GM23248 (cell line): ENCODE measurements around the gene TMTC1. TPM values are rescaled to one million over a fixed set of nuclear protein-coding genes. Genes with fewer than 3 reads are reported as not detected.
A peak's percentile ranks its signal among the peaks of the same experiment; 100 is the strongest.

Source experiments
- DNase-seq: peaks from one replicate; pipeline ENCODE4 v3.0.0-alpha.2; 2015
- H2AFZ ChIP-seq: fragments of 200-600 bp; sonication (generic); 2 replicates; pipeline ENCODE4 v1.6.1; 2016; ENCODE audit warnings: antibody characterized with exemption
- H3F3A ChIP-seq: fragments of 200-600 bp; sonication (generic); 2 replicates; pipeline ENCODE4 v1.6.1; 2016; ENCODE audit warnings: mild to moderate bottlenecking, antibody characterized with exemption, mixed run types; ENCODE audit not compliant: insufficient read depth
- H3K27ac ChIP-seq: fragments of 200-600 bp; sonication (generic); 2 replicates; pipeline ENCODE4 v1.5.1; 2016; ENCODE audit warnings: mild to moderate bottlenecking
- H3K27me3 ChIP-seq: fragments of 200-600 bp; sonication (generic); replicated peaks from 2 replicates; pipeline ENCODE4 v1.6.1; 2016; ENCODE audit warnings: mild to moderate bottlenecking; ENCODE audit not compliant: insufficient read depth
- H3K36me3 ChIP-seq: fragments of 200-600 bp; sonication (generic); 2 replicates; pipeline ENCODE4 v1.6.1; 2016; ENCODE audit warnings: low read depth, mild to moderate bottlenecking
- H3K4me1 ChIP-seq: fragments of 200-600 bp; sonication (generic); 2 replicates; pipeline ENCODE4 v1.6.1; 2016; ENCODE audit warnings: mild to moderate bottlenecking; ENCODE audit not compliant: insufficient read depth
- H3K4me2 ChIP-seq: fragments of 200-600 bp; sonication (generic); one replicate; pipeline ENCODE4 v1.6.1; 2016; ENCODE audit warnings: mild to moderate bottlenecking; ENCODE audit not compliant: unreplicated experiment
- H3K4me3 ChIP-seq: fragments of 200-600 bp; sonication (generic); 2 replicates; pipeline ENCODE4 v1.5.1; 2016; ENCODE audit warnings: mild to moderate bottlenecking
- H3K79me2 ChIP-seq: fragments of 200-600 bp; sonication (generic); 2 replicates; pipeline ENCODE4 v1.6.1; 2016; ENCODE audit warnings: mild to moderate bottlenecking; ENCODE audit not compliant: insufficient read depth
- H3K9ac ChIP-seq: fragments of 200-600 bp; sonication (generic); 2 replicates; pipeline ENCODE4 v1.6.1; 2016; ENCODE audit warnings: mild to moderate bottlenecking
- H3K9me2 ChIP-seq: fragments of 200-600 bp; sonication (generic); 2 replicates; pipeline ENCODE4 v1.6.1; 2016; ENCODE audit warnings: mixed run types, mild to moderate bottlenecking, moderate library complexity; ENCODE audit not compliant: insufficient read depth
- H3K9me3 ChIP-seq: fragments of 200-600 bp; sonication (generic); one replicate; pipeline ENCODE4 v1.6.1; 2017; ENCODE audit warnings: low read depth
- H4K20me1 ChIP-seq: fragments of 200-600 bp; sonication (generic); 2 replicates; pipeline ENCODE4 v1.6.0; 2016; ENCODE audit not compliant: insufficient read depth
- EZH2 ChIP-seq: fragments of 200-600 bp; sonication (generic); IDR thresholded peaks from 2 replicates; pipeline ENCODE4 v1.6.1; 2018; ENCODE audit warnings: antibody characterized with exemption, mild to moderate bottlenecking; ENCODE audit not compliant: insufficient read depth, poor library complexity, severe bottlenecking
- EZH2phosphoT487 ChIP-seq: fragments of 200-600 bp; sonication (generic); IDR thresholded peaks from 2 replicates; pipeline ENCODE4 v1.6.1; 2018; ENCODE audit warnings: antibody characterized with exemption, moderate library complexity, mild to moderate bottlenecking, low read depth; ENCODE audit not compliant: insufficient read depth
- WGBS, 2 experiments: methylation state at CpG; one replicate each; pipeline ENCODE4 v1.1.6; 2015 to 2017; ENCODE audit warnings: low lambda C conversion rate in 2 of 2, low coverage in 1 of 2; ENCODE audit errors: missing lambda C conversion rate in 2 of 2; 5-methylcytosine and 5-hydroxymethylcytosine counted together
- in situ Hi-C: fragments of 300-500 bp; cut with MboI; formaldehyde crosslinking; loops from 2 replicates; pipeline ENCODE4 v1.15.0; 2020
- polyA plus RNA-seq: library from polyadenylated mRNA; unstranded; fragments of >200 nt; fragmentation: Nextera tagmentation; extraction: Ambion mirVana; gene quantifications from 2 replicates; pipeline ENCODE4 v1.2.1, GENCODE V29; 2016
- total RNA-seq: library from RNA; depleted of rRNA; stranded (reverse); fragments of >200 nt; shearing (Covaris generic); gene quantifications from 2 replicates; pipeline ENCODE4 v1.2.3, GENCODE V29; 2014

TMTC1 gene
- total and polyA plus RNA-seq, 2 experiments from 2014 or later = 6.8 to 25.3 TPM

DNA sequence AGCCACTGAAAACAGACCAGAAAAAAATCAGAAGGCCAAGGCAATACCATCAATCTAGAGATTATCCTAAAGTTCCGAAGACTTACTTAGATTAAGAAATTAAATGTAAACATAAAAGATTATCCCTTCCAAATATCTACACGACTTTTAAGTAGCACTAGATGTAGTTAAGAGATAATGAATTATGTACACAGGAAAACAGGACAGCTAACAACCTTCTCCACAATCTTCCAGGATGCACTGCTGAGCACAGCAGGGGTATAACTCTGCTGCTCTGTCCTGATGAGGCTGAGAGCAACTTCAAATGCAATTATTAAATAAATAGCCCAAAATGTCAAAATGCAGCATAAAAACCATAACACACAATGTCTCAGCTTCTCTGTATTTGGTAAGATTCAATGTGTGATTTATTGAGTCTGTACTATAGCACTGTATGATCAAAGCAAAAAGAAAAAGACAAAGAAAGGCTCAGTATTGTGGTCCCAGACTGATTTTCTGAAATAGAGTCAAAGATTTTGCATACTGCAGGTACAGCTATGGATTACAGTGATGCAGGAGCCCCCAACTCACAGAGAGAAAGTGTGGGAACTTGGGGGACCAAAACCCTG, 56.9 kb downstream of the TMTC1 start:
- Histone ChIP-seq H4K20me1 (no peaks in the 10 kb centered on the region), H3K9ac (no peak overlapping the region), H3K27me3 (no peaks in the 10 kb centered on the region), H3K4me2 (no peak overlapping the region), H3K27ac (no peak overlapping the region), H3K36me3 (no peaks in the 10 kb centered on the region), H3F3A (peaks cover 5% of the 10 kb centered on the region; the same call in 1 of the 2 replicates), H3K4me1 (peaks cover 12% of the 10 kb centered on the region; the same call in 1 of the 2 replicates), H3K79me2 (no peaks in the 10 kb centered on the region), H3K9me2 (no peaks in the 10 kb centered on the region), H2AFZ (no peak overlapping the region), H3K9me3 (no peaks in the 10 kb centered on the region), H3K4me3 (no peak overlapping the region)
- DNase-seq = no peak
- in situ Hi-C loops = no loop called here
- TF ChIP-seq EZH2 (no peak), EZH2phosphoT487 (no peak)
- 79 to 82% methylated on average over 2 of the region's 2 CpGs for WGBS, 2 experiments

DNA sequence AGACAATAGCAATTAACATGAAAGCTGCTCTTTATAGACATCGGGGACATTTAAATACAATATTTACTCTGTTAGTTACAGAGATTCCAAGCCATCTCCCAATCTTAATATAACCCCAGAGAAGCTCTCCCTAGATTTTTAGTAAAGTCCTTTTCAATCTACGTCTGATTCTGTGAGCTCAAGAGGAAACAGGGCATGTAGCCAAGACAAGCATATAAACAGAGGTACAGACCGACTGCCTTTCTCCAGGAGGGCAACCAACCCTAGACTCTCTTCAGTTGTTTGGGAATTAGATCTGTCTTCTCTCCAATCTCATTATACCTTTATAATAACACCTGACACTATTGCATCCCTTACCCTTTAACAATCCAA, 57.4 kb downstream of the TMTC1 start:
- no peak for TF ChIP-seq EZH2phosphoT487
- no peak for TF ChIP-seq EZH2
- Histone ChIP-seq H3K4me2 (no peak overlapping the region), H3K4me3 (no peak overlapping the region), H3K36me3 (no peaks in the 10 kb centered on the region), H2AFZ (no peak overlapping the region), H3K9me3 (no peaks in the 10 kb centered on the region), H3K4me1 (peaks cover 12% of the 10 kb centered on the region; the same call in 1 of the 2 replicates), H3F3A (peaks cover 5% of the 10 kb centered on the region; the same call in 1 of the 2 replicates), H3K27me3 (no peaks in the 10 kb centered on the region), H3K79me2 (no peaks in the 10 kb centered on the region), H3K27ac (peak overlapping the region; percentile 28; the same call in 1 of the 2 replicates), H4K20me1 (no peaks in the 10 kb centered on the region), H3K9me2 (no peaks in the 10 kb centered on the region), H3K9ac (0 out of 2 replicates have a peak overlapping the region, but pooled peaks have one; percentile 25)
- in situ Hi-C loops = no loop called here
- no peak for DNase-seq
- WGBS, 2 experiments = 81 to 85% methylated on average over 3 of the region's 3 CpGs

DNA sequence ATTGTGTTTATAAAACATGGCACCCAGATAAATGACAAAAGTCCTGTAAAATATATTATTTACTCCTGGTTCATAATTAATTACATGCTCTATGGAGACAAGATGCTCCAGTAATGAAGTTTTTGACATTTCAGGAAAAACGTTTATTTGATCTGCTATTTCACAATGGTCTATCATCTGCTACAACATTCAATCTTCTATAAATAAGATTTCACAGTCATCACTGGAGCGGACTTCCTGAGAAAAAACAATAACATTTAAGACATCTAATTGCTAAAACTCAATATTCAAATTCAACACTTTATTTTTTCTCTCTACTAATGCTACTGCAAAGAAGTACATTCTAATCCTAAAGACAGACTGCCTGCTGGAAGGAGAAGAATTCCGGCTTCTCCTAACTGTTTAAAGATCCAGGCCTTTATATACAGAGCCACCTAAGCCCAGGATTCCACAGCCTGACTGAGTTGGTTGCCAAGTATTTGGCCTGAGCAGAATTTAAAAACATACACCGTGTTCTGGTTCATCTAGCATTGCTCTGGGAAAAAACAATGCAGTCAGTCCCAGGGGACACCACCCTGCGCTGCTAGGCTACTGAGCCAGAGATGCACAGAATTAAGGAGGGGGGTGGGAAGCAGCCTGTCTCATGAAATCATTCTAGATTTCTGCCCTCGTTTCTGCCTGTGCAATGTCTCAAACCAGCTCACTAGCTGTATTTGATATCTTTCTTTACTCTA, 58.0 kb downstream of the TMTC1 start:
- Histone ChIP-seq H3K4me2 (no peak overlapping the region), H3K9me3 (no peaks in the 10 kb centered on the region), H3K9ac (0 out of 2 replicates have a peak overlapping the region, but pooled peaks have one; percentile 25), H4K20me1 (no peaks in the 10 kb centered on the region), H3K4me3 (no peak overlapping the region), H3K9me2 (no peaks in the 10 kb centered on the region), H3K36me3 (no peaks in the 10 kb centered on the region), H2AFZ (no peak overlapping the region), H3K27me3 (no peaks in the 10 kb centered on the region), H3K79me2 (no peaks in the 10 kb centered on the region), H3F3A (peaks cover 5% of the 10 kb centered on the region; the same call in 1 of the 2 replicates), H3K4me1 (peaks cover 12% of the 10 kb centered on the region; the same call in 1 of the 2 replicates), H3K27ac (peak overlapping the region; percentile 28)
- 41 to 43% methylated on average over 6 of the region's 6 CpGs for WGBS, 2 experiments
- TF ChIP-seq EZH2phosphoT487 = no peak
- no peak for TF ChIP-seq EZH2
- peak; percentile 58 for DNase-seq
- in situ Hi-C loops = no loop called here

DNA sequence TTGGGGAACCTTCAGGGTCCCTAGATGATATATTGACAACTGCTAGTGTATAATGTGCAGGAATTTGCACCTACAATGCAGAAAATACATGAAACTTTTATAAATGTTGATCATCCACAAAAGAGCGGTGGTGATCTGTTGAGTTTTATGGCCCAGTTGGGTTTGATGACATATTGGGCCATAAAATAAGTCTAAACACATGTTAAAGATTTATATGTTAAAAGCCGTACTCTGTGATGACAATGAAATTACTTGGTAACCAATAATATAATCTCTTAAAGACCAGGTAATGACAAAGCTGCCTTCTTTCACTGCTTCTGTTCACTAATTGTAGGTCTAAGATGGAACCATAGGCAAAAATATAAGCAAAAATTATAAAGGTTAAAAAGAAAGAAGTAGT, 61.6 kb downstream of the TMTC1 start:
- H4K20me1 ChIP-seq = no peaks in the 10 kb centered on the region
- peaks cover 12% of the 10 kb centered on the region; the same call in 1 of the 2 replicates for H3K4me1 ChIP-seq
- H3K79me2 ChIP-seq = no peaks in the 10 kb centered on the region
- H3K4me3 ChIP-seq = no peak overlapping the region
- no peaks in the 10 kb centered on the region; the same call in 1 of the 2 replicates for H3K36me3 ChIP-seq
- no peak overlapping the region for H3K4me2 ChIP-seq
- no peak overlapping the region for H2AFZ ChIP-seq
- no peaks in the 10 kb centered on the region for H3K9me2 ChIP-seq
- TF ChIP-seq EZH2phosphoT487 (no peak), EZH2 (no peak)
- WGBS, 2 experiments = 92 to 93% methylated on average over 2 of the region's 2 CpGs
- no peaks in the 10 kb centered on the region for H3K27me3 ChIP-seq
- H3F3A ChIP-seq = peaks cover 5% of the 10 kb centered on the region; the same call in 1 of the 2 replicates
- DNase-seq = no peak
- H3K9ac ChIP-seq = no peak overlapping the region
- H3K27ac ChIP-seq = no peak overlapping the region
- H3K9me3 ChIP-seq = no peaks in the 10 kb centered on the region
- in situ Hi-C loops = no loop called here
